HG03196 (cell line): ENCODE results near the gene ZNF184.
"Not testable (repeated sequence)": the region's sequence is repeated elsewhere in the genome, so short reads cannot be mapped to it uniquely, and the experiment has no call there.

ENCODE experiments used
- ATAC-seq: cut with Tn5 transposase; IDR thresholded peaks from one replicate; pipeline ENCODE4 v1.9.1; 2021; ENCODE audit not compliant: unreplicated experiment

ZNF184 gene

DNA sequence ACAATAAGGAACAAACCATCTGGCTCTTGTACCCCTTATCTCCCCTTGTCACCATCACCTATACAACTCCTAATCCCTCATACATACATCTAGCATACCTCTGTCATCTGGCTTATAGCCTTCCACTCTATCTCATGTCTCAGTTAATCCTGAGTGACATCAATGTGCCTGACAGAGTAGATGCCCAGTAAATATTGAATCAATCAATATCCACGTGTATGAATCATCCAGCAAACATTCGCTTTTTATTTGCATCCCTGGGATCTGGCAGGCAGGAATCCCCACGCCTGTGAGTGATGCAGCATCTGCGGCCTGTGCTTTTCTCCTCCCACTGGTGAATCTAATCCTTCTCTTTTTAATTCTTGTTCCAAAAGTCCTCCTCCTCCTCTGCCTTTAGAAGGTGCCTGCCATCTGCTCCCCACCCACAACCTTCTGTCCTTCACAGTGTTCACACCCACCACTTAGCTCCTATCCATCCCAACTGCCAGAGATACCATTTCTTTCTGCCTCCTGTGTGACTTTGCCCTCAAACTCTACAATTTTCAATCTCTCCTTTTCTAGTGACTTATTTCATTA is 46.8 kb downstream of the ZNF184 start:
- ATAC-seq = no peak

- ATAC-seq = not testable (repeated sequence)
Observed at GRCh38 chr6:27424851-27425250, 48.1 kb downstream of the ZNF184 start.

GRCh38 chr6:27422651-27423332 is 50.1 kb downstream of the ZNF184 start:
- ATAC-seq = no peak

- ATAC-seq = no peak
Observed at GRCh38 chr6:27419363-27419762, 53.5 kb downstream of the ZNF184 start.

DNA sequence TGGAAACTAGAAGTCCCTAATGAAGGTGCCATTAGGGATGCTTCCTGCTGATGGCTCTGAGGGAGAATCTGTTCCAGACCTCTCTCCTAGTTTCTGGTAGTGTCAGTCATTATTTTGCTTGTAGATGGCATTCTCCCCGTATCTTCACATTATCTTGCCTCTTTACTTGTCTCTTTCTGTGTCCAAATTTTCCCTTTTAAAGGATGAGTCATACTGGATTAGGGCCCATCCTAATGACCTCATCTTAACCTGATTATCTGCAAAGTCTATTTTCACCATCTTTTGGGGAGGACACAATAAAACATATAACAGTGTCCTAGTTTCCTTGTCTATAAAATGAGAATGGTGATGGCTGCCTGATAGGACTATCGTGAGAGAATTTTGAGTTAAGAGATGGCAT is 57.0 kb downstream of the ZNF184 start:
- no peak for ATAC-seq

GRCh38 chr6:27414996-27415395 is 57.9 kb downstream of the ZNF184 start:
- ATAC-seq = no peak

DNA sequence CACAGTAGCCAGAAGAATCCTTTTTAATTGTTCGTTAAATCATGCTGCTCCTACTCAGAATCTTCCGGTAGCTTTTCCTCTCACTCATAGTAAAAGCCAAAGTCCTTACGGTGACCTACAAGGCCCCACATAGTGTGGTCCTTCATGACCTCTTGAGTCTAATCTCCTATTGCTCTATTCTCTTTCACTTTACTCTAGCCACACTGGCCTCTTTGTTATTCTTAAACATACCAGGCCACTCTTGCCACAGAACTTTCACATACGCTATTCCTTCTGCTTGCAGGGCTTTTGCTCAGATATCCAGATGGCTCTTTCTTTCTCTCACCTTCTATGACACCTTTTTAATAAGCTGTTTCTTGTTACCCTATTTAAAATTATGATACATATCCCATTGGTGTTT is 58.6 kb downstream of the ZNF184 start:
- no peak for ATAC-seq

DNA sequence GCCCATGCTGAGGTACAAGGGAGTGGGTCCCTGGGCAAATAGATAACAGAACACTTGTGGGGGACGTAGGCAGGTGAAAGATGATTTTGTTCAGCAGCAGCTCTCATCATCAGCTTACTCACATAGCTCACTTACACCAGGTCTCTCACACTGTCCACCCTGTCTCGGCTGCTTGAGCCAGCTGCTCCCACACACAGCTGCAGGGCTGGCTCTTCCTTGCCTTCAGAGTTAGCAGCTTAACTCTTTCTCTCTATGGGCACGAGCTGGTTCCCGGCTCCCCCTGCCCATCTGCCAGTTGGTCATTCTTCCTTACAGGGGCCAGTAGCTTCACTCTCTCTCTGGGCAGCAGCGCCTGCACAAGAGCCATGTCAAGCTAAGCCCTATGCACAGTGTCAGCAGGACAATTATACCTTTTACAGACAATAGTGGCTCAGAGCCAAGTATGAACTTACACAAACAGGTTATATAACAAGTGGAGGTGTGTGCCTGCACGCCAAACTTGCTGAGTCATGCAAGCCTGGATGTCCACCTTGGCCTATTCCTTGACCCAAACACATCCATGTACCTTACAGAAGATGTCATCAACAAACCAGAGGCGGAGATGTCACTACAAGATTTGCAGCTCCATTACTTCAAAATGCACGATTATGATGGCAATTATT is 65.6 kb downstream of the ZNF184 start:
- ATAC-seq = no peak

GRCh38 chr6:27406085-27406484 is 66.8 kb downstream of the ZNF184 start:
- ATAC-seq = no peak

DNA sequence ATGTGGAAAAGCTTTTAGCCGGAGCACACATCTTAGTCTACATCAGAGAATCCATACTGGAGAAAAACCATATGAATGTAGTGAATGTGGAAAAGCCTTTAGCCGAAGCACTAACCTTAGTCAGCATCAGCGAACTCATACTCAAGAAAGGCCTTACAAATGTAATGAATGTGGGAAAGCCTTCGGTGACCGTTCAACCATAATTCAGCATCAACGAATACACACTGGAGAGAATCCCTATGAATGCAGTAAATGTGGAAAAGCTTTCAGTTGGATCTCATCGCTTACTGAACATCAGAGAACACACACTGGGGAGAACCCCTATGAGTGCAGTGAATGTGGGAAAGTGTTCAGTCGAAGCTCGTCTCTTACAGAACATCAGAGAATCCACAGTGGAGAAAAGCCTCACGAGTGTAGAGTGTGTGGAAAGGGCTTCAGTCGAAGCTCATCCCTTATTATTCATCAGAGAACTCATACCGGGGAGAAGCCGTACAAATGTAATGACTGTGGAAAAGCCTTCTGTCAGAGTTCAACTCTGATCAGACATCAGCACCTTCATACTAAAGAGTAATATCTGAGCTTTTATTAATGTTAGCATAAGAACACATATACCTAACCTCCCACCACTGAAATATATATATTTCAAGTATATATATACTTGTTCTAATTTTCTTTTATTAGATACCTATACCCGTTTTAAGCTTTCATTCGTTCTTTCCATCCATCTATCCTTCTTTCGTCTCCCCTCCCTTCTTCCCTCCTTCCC is 71.8 kb downstream of the ZNF184 start:
- ATAC-seq = no peak
